Measurements from ENCODE around the gene SNX10. TPM values are rescaled to one million over a fixed set of nuclear protein-coding genes. Genes with fewer than 3 reads are reported as not detected.

SNX10 gene
- total RNA-seq, 2 donors from 2014 or later = 0.96 to 3.3 TPM

GRCh38 chr7:26390016-26390415, 98.4 kb downstream of the SNX10 start:
- Histone ChIP-seq H3K9me3 (no peaks in the 10 kb centered on the region), H3K27ac (no peak overlapping the region), H3K36me3 (no peaks in the 10 kb centered on the region), H3K4me1 (no peaks in the 10 kb centered on the region), H3K27me3 (no peaks in the 10 kb centered on the region), H3K4me3 (no peak overlapping the region)
- DNase-seq (ENCODE audit: low spot score) = no peak
- TF ChIP-seq, protein P1, sequence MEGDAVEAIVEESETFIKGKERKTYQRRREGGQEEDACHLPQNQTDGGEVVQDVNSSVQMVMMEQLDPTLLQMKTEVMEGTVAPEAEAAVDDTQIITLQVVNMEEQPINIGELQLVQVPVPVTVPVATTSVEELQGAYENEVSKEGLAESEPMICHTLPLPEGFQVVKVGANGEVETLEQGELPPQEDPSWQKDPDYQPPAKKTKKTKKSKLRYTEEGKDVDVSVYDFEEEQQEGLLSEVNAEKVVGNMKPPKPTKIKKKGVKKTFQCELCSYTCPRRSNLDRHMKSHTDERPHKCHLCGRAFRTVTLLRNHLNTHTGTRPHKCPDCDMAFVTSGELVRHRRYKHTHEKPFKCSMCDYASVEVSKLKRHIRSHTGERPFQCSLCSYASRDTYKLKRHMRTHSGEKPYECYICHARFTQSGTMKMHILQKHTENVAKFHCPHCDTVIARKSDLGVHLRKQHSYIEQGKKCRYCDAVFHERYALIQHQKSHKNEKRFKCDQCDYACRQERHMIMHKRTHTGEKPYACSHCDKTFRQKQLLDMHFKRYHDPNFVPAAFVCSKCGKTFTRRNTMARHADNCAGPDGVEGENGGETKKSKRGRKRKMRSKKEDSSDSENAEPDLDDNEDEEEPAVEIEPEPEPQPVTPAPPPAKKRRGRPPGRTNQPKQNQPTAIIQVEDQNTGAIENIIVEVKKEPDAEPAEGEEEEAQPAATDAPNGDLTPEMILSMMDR (IDR thresholded peaks at IDR 0.05) = no peak

GRCh38 chr7:26393818-26394217, 102.2 kb downstream of the SNX10 start:
- Histone ChIP-seq H3K27ac (no peak overlapping the region), H3K27me3 (no peaks in the 10 kb centered on the region), H3K4me3 (no peak overlapping the region), H3K36me3 (no peaks in the 10 kb centered on the region), H3K9me3 (no peaks in the 10 kb centered on the region), H3K4me1 (peaks cover 0 to 9% of the 10 kb centered on the region in 2 donors)
- DNase-seq (ENCODE audit: low spot score) = no peak
- TF ChIP-seq, protein P1 (IDR thresholded peaks at IDR 0.05) = no peak

DNA sequence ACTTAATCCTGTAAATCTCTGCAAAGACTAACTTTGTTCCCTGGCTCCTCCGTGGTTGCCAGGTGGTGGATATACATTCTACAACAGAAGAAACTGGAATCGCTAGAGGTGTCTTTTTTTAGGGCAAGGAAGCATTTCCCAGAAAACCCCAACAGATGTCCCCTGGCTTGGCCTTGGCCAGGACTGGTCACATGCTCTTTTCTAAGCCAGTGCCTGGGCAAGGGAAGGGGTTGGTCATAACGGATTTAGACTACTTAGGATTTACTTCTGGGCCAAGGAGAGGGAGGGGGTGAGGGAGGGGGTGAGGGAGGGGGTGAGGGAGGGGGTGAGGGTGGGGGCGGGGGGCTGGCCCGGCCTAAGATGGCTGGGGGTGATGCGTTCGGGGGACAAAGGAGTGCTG, 105.7 kb downstream of the SNX10 start:
- no peaks in the 10 kb centered on the region for H3K9me3 ChIP-seq
- H3K4me1 ChIP-seq = peaks cover 0 to 15% of the 10 kb centered on the region in 2 donors
- peak overlapping the region in 1 of 2 donors; percentile 63 for H3K4me3 ChIP-seq
- no peak for DNase-seq (ENCODE audit: low spot score)
- H3K27me3 ChIP-seq = no peaks in the 10 kb centered on the region
- peak overlapping the region; percentile 74 to 77 for H3K27ac ChIP-seq
- H3K36me3 ChIP-seq = no peaks in the 10 kb centered on the region
- TF ChIP-seq, protein P1 (IDR thresholded peaks at IDR 0.05) = no peak

- H3K4me3 ChIP-seq = peak overlapping the region; percentile 60 to 63
- peak overlapping the region; percentile 74 to 77 for H3K27ac ChIP-seq
- peaks cover 0 to 15% of the 10 kb centered on the region in 2 donors for H3K4me1 ChIP-seq
- DNase-seq (ENCODE audit: low spot score) = no peak
- no peaks in the 10 kb centered on the region for H3K27me3 ChIP-seq
- TF ChIP-seq, protein P1 (IDR thresholded peaks at IDR 0.05) = peak in 1 of 2 donors; percentile 24
- no peaks in the 10 kb centered on the region for H3K36me3 ChIP-seq
- no peaks in the 10 kb centered on the region for H3K9me3 ChIP-seq
Observed at GRCh38 chr7:26397796-26398426, 106.2 kb downstream of the SNX10 start.

- H3K36me3 ChIP-seq = no peaks in the 10 kb centered on the region
Observed at GRCh38 chr7:26398427-26398755, 106.7 kb downstream of the SNX10 start.

More at GRCh38 chr7:26398427-26398755, 106.7 kb downstream of the SNX10 start:
- peaks cover 0 to 15% of the 10 kb centered on the region in 2 donors for H3K4me1 ChIP-seq
- H3K4me3 ChIP-seq = peak overlapping the region; percentile 60 to 63
- H3K9me3 ChIP-seq = no peaks in the 10 kb centered on the region
- DNase-seq (ENCODE audit: low spot score) = no peak
- TF ChIP-seq, protein P1 (IDR thresholded peaks at IDR 0.05) = no peak
- no peaks in the 10 kb centered on the region for H3K27me3 ChIP-seq
- peak overlapping the region; percentile 74 to 77 for H3K27ac ChIP-seq

Measured in right atrium auricular region (tissue), 2 donors.